Upper lobe of left lung (tissue), 6 donors: ENCODE measurements around the gene PRSS33. TPM values are rescaled to one million over a fixed set of nuclear protein-coding genes. Genes with fewer than 3 reads are reported as not detected.

Experiments used
- ATAC-seq, 2 donors: fragments of 200-7000 bp; cut with Tn5 transposase; one replicate each; pipeline ENCODE4 v1.9.1; 2022; ENCODE audit warnings: mild to moderate bottlenecking in 2 of 2, moderate library complexity in 2 of 2; ENCODE audit not compliant: low FRiP score in 2 of 2
- DNase-seq, 2 donors: peaks; one replicate each; pipeline ENCODE4 v3.0.0-alpha.2; 2019 to 2020
- H3K27ac ChIP-seq, 4 donors: fragments of 200-600 bp; sonication (generic); one replicate each; pipeline ENCODE4 v1.5.1; 2016 to 2019
- H3K27me3 ChIP-seq, 4 donors: fragments of 200-600 bp; sonication (generic); one replicate each; pipeline ENCODE4 v1.5.1; 2017 to 2019
- H3K36me3 ChIP-seq, 4 donors: fragments of 200-600 bp; sonication (generic); one replicate each; pipeline ENCODE4 v1.5.1; 2016 to 2019
- H3K4me1 ChIP-seq, 4 donors: fragments of 200-600 bp; sonication (generic); one replicate each; pipeline ENCODE4 v1.5.1; 2018 to 2019
- H3K4me3 ChIP-seq, 4 donors: fragments of 200-600 bp; sonication (generic); one replicate each; pipeline ENCODE4 v1.5.1; 2017 to 2019; ENCODE audit warnings: mild to moderate bottlenecking in 2 of 4, moderate library complexity in 1 of 4
- H3K9me3 ChIP-seq, 4 donors: fragments of 200-600 bp; sonication (generic); one replicate each; pipeline ENCODE4 v1.5.1; 2018 to 2019
- CTCF ChIP-seq, 6 experiments: fragments of 450-650 bp in 4 of 6; fragments of 200-600 bp in 2 of 6; sonication (generic) in 2 of 6; IDR thresholded peaks; one replicate each; pipeline ENCODE4 v1.5.1; 2016 to 2019; ENCODE audit warnings: antibody characterized with exemption in 6 of 6
- EP300 ChIP-seq, 4 donors: sonication (generic); formaldehyde crosslinking; IDR thresholded peaks; one replicate each; pipeline ENCODE4 v1.5.1; 2017; ENCODE audit warnings: antibody characterized with exemption in 4 of 4, control low read depth in 2 of 4
- POLR2A ChIP-seq, 4 donors: fragments of 450-650 bp; IDR thresholded peaks; one replicate each; pipeline ENCODE4 v1.5.1; 2016 to 2017; ENCODE audit warnings: antibody characterized with exemption in 4 of 4, mild to moderate bottlenecking in 2 of 4
- POLR2AphosphoS5 ChIP-seq, 2 donors: sonication (generic); formaldehyde crosslinking; IDR thresholded peaks; one replicate each; pipeline ENCODE4 v1.5.1; 2017; ENCODE audit warnings: antibody characterized with exemption in 2 of 2
- WGBS, 2 donors: methylation state at CpG; one replicate each; pipeline ENCODE4 v1.1.5; 2017 to 2018; 5-methylcytosine and 5-hydroxymethylcytosine counted together
- total RNA-seq, 6 donors: library from RNA; depleted of rRNA in 4 of 6; stranded (reverse); fragments of >200 nt in 4 of 6; gene quantifications; one replicate each; pipeline versions ENCODE4 v1.1.0 to v1.2.1, GENCODE V29; 2016 to 2021
- donor health status: DM: no; HTN: no; CAD: no; lungs with moderate emphysema.
- donor health status: DM: no; HTN: yes; CAD: no; lungs with severe emphysema.

PRSS33 gene
- total RNA-seq, 6 donors from 2014 or later, result 0.20 to 0.92 TPM; not detected in 4

GRCh38 chr16:2785101-2785991 lies 2.0 kb downstream of the PRSS33 start:
- peaks cover 0 to 25% (median 15%) of the 10 kb centered on the region in 4 donors for H3K27me3 ChIP-seq
- DNase-seq (peak; percentile 20 to 86), ATAC-seq (peak in 1 of 2 donors; percentile 47)
- H3K4me1 ChIP-seq, result peaks cover 4 to 15% (median 11%) of the 10 kb centered on the region in 4 donors
- no peaks in the 10 kb centered on the region for H3K36me3 ChIP-seq
- H3K27ac ChIP-seq, result no peak overlapping the region
- H3K4me3 ChIP-seq, result peak overlapping the region in 3 of 4 donors; percentile 38 to 52 (median 40)
- 6 to 14% methylated on average over 24 to 31 of the region's 79 CpGs for WGBS, 2 donors
- H3K9me3 ChIP-seq, result no peaks in the 10 kb centered on the region
- TF ChIP-seq POLR2AphosphoS5 (IDR thresholded peaks at IDR 0.05), result no peak
- no peak for TF ChIP-seq EP300 (IDR thresholded peaks at IDR 0.05)
- TF ChIP-seq CTCF (IDR thresholded peaks at IDR 0.05), result peak in 3 of 6 experiments; percentile 18 to 28 (median 26)

GRCh38 chr16:2784358-2785100 lies 2.8 kb downstream of the PRSS33 start:
- Histone ChIP-seq H3K27ac (no peak overlapping the region), H3K4me3 (peak overlapping the region in 3 of 4 donors; percentile 38 to 52 (median 40)), H3K27me3 (peaks cover 0 to 25% (median 15%) of the 10 kb centered on the region in 4 donors), H3K9me3 (no peaks in the 10 kb centered on the region), H3K4me1 (peaks cover 4 to 15% (median 11%) of the 10 kb centered on the region in 4 donors), H3K36me3 (no peaks in the 10 kb centered on the region)
- TF ChIP-seq EP300 (IDR thresholded peaks at IDR 0.05) (no peak), POLR2AphosphoS5 (IDR thresholded peaks at IDR 0.05) (no peak), CTCF (IDR thresholded peaks at IDR 0.05) (no peak), POLR2A (IDR thresholded peaks at IDR 0.05) (no peak)
- no peak for ATAC-seq
- WGBS, 2 donors, result 77 to 92% methylated on average over 1 to 7 of the region's 15 CpGs
- peak in 1 of 2 donors; percentile 79 for DNase-seq

- peaks cover 0 to 25% (median 15%) of the 10 kb centered on the region in 4 donors for H3K27me3 ChIP-seq
- DNase-seq (no peak), ATAC-seq (no peak)
- TF ChIP-seq EP300 (IDR thresholded peaks at IDR 0.05) (no peak), POLR2A (IDR thresholded peaks at IDR 0.05) (no peak), CTCF (IDR thresholded peaks at IDR 0.05) (no peak)
- peaks cover 5 to 18% (median 12%) of the 10 kb centered on the region in 4 donors for H3K4me1 ChIP-seq
- no peaks in the 10 kb centered on the region for H3K9me3 ChIP-seq
- no peak overlapping the region for H3K4me3 ChIP-seq
- no peak overlapping the region for H3K27ac ChIP-seq
- WGBS, 2 donors, result 89 to 93% methylated on average over 7 to 15 of the region's 15 CpGs
- no peaks in the 10 kb centered on the region for H3K36me3 ChIP-seq
Observed at GRCh38 chr16:2783581-2784357, 3.6 kb downstream of the PRSS33 start.

GRCh38 chr16:2782583-2783351 lies 4.6 kb downstream of the PRSS33 start:
- Histone ChIP-seq H3K4me3 (no peak overlapping the region), H3K27ac (no peak overlapping the region), H3K4me1 (peaks cover 11 to 27% (median 19%) of the 10 kb centered on the region in 4 donors), H3K9me3 (no peaks in the 10 kb centered on the region), H3K36me3 (no peaks in the 10 kb centered on the region), H3K27me3 (peaks cover 0 to 21% (median 13%) of the 10 kb centered on the region in 4 donors)
- TF ChIP-seq CTCF (IDR thresholded peaks at IDR 0.05) (no peak), POLR2AphosphoS5 (IDR thresholded peaks at IDR 0.05) (no peak), EP300 (IDR thresholded peaks at IDR 0.05) (no peak), POLR2A (IDR thresholded peaks at IDR 0.05) (no peak)
- 74 to 87% methylated on average over 17 to 20 of the region's 20 CpGs for WGBS, 2 donors
- ATAC-seq, result no peak
- no peak for DNase-seq
